Neural cell (in vitro differentiated cells): Measurements from ENCODE around the gene NOTCH2. TPM values are rescaled to one million over a fixed set of nuclear protein-coding genes. Genes with fewer than 3 reads are reported as not detected.

Experiments used
- H2AFZ ChIP-seq: fragments of 200-600, 300-800 bp; sonication (generic), shearing (Covaris generic); 2 replicates; pipeline ENCODE4 v1.6.0; 2014; ENCODE audit warnings: low read depth, mild to moderate bottlenecking, antibody characterized with exemption, low read length, moderate library complexity
- H3F3A ChIP-seq: fragments of 200-600 bp; shearing (Covaris generic); 2 replicates; pipeline ENCODE4 v1.6.1; 2016; ENCODE audit warnings: mild to moderate bottlenecking, moderate library complexity, mixed read lengths, antibody characterized with exemption, low read length; ENCODE audit not compliant: insufficient read depth, poor library complexity, severe bottlenecking
- H3K27ac ChIP-seq: fragments of 200-600, 300-800 bp; sonication (generic), shearing (Covaris generic); 2 replicates; pipeline ENCODE4 v1.5.1; 2014; ENCODE audit warnings: mild to moderate bottlenecking, low read length, moderate library complexity
- H3K27me3 ChIP-seq: fragments of 300-800, 200-600 bp; sonication (generic), shearing (Covaris generic); 2 replicates; pipeline ENCODE4 v1.6.0; 2014; ENCODE audit warnings: mild to moderate bottlenecking, low read depth, low read length, moderate library complexity; ENCODE audit not compliant: insufficient read depth
- H3K36me3 ChIP-seq: fragments of 300-800, 200-600 bp; sonication (generic), shearing (Covaris generic); 2 replicates; pipeline ENCODE4 v1.5.1; 2014; ENCODE audit warnings: mild to moderate bottlenecking, antibody characterized with exemption, low read length, moderate library complexity; ENCODE audit not compliant: insufficient read depth
- H3K4me2 ChIP-seq: fragments of 300-800, 200-600 bp; sonication (generic), shearing (Covaris generic); 2 replicates; pipeline ENCODE4 v1.6.0; 2014; ENCODE audit warnings: mild to moderate bottlenecking, low read length
- H3K4me3 ChIP-seq: fragments of 300-800, 200-600 bp; sonication (generic), shearing (Covaris generic); 2 replicates; pipeline ENCODE4 v1.5.1; 2014; ENCODE audit warnings: mild to moderate bottlenecking, low read length, moderate library complexity
- H3K79me2 ChIP-seq: fragments of 200-600 bp; shearing (Covaris generic); replicated peaks from 2 replicates; pipeline ENCODE4 v1.6.0; 2014; ENCODE audit warnings: mild to moderate bottlenecking, low read length, moderate library complexity; ENCODE audit not compliant: insufficient read depth
- H3K9ac ChIP-seq: fragments of 300-800, 200-600 bp; sonication (generic), shearing (Covaris generic); 2 replicates; pipeline ENCODE4 v1.6.1; 2016; ENCODE audit warnings: mild to moderate bottlenecking, low read length, mixed read lengths
- H3K9me2 ChIP-seq: fragments of 200-600 bp; shearing (Covaris generic); 2 replicates; pipeline ENCODE4 v1.6.1; 2016; ENCODE audit warnings: mild to moderate bottlenecking, low read length, mixed read lengths; ENCODE audit not compliant: insufficient read depth
- H3K9me3 ChIP-seq: fragments of 200-600, 300-800 bp; sonication (generic), shearing (Covaris generic); 2 replicates; pipeline ENCODE4 v1.6.1; 2016; ENCODE audit warnings: mild to moderate bottlenecking, mixed run types, low read length, moderate library complexity, mixed read lengths
- H4K20me1 ChIP-seq: fragments of 200-600 bp; shearing (Covaris generic); 2 replicates; pipeline ENCODE4 v1.6.1; 2016; ENCODE audit warnings: mild to moderate bottlenecking, mixed run types; ENCODE audit not compliant: insufficient read depth
- CTCF ChIP-seq: fragments of 450-650 bp; IDR thresholded peaks from 2 replicates; pipeline ENCODE4 v1.5.1; 2014; ENCODE audit warnings: antibody characterized with exemption, mild to moderate bottlenecking, moderate library complexity; ENCODE audit not compliant: poor library complexity, severe bottlenecking
- EZH2 ChIP-seq: fragments of 200-600, 300-800 bp; shearing (Covaris generic), sonication (generic); IDR thresholded peaks from 2 replicates; pipeline ENCODE4 v1.6.1; 2014; ENCODE audit warnings: antibody characterized with exemption, low read length, borderline replicate concordance, mild to moderate bottlenecking; ENCODE audit not compliant: insufficient read depth, poor library complexity, severe bottlenecking
- MXI1 ChIP-seq: fragments of 450-650 bp; conservative IDR thresholded peaks from 2 replicates; pipeline ENCODE4 v1.6.1; 2014; ENCODE audit warnings: antibody characterized with exemption, mild to moderate bottlenecking; ENCODE audit not compliant: poor library complexity, severe bottlenecking
- POLR2AphosphoS5 ChIP-seq: IDR thresholded peaks from 2 replicates; pipeline ENCODE4 v1.6.1; 2012
- RAD21 ChIP-seq: fragments of 450-650 bp; conservative IDR thresholded peaks from 2 replicates; pipeline ENCODE4 v1.6.1; 2014; ENCODE audit warnings: antibody characterized with exemption, mild to moderate bottlenecking, moderate library complexity
- REST ChIP-seq: IDR thresholded peaks from 2 replicates; pipeline ENCODE4 v1.6.1; 2012; ENCODE audit warnings: borderline replicate concordance
- SMC3 ChIP-seq: fragments of 450-650 bp; conservative IDR thresholded peaks from 2 replicates; pipeline ENCODE4 v1.6.1; 2014; ENCODE audit warnings: antibody characterized with exemption, mild to moderate bottlenecking, moderate library complexity; ENCODE audit not compliant: poor library complexity
- TAF1 ChIP-seq: IDR thresholded peaks from 2 replicates; pipeline ENCODE4 v1.6.1; 2012; ENCODE audit warnings: low read depth
- polyA plus RNA-seq: library from polyadenylated mRNA; depleted of rRNA; stranded (reverse); fragments of >200 nt; gene quantifications from 2 replicates; pipeline ENCODE4 v1.2.3, GENCODE V29; 2014

NOTCH2 gene
- polyA plus RNA-seq, 1 donor from 2014 or later = 0.73 TPM

GRCh38 chr1:119895102-119895501 lies 174.4 kb downstream of the NOTCH2 start:
- H3K36me3 ChIP-seq = no peaks in the 10 kb centered on the region
- H3K9ac ChIP-seq = no peak overlapping the region
- H3F3A ChIP-seq = no peaks in the 10 kb centered on the region
- H3K27ac ChIP-seq = no peak overlapping the region
- no peaks in the 10 kb centered on the region for H3K27me3 ChIP-seq
- H4K20me1 ChIP-seq = no peaks in the 10 kb centered on the region
- H3K79me2 ChIP-seq = no peaks in the 10 kb centered on the region
- H3K4me3 ChIP-seq = no peak overlapping the region
- H3K9me3 ChIP-seq = no peaks in the 10 kb centered on the region
- no peak overlapping the region for H2AFZ ChIP-seq
- H3K4me2 ChIP-seq = no peak overlapping the region
- no peaks in the 10 kb centered on the region for H3K9me2 ChIP-seq
- TF ChIP-seq MXI1 (no peak), POLR2AphosphoS5 (no peak), SMC3 (no peak), EZH2 (no peak), REST (no peak)

DNA sequence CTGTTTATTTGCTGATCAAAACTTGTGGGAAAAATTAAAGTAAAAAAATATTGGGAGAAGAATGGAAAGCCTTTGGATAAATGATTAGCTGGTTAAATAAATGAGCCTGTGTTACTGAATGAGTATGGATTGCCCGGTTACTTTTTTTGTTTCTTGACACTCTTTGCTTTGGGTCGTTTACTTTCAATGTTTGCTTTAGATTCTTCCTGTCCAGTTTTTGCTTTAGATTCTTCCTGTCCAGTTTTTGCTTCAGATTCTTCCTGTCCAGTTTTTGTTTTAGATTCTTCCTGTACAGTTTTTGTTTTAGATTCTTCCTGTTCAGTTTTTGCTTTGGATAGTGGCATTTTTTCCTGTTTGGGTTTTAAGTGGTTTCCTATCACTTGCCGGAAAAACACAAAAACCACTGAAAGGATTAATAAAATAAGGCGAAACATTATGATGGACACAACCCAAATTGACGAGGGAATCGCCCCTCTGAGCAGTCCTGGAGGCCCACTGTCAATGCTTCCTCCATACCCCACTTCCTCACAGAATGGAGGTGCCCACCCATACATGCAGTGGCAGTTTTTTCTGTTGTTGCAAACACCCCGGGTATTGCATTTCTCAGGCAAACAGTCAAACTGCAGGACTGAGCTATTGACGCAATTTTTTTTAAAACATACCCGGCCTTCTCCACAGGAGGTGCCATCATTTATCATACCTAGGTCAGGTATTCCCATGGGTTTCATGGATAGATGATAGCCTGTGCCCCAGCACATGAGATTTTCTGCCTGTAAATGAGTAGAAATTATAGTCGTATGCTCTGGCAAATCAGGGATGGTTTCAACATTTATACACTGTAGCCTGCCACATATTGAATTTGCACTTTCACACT lies 175.4 kb downstream of the NOTCH2 start:
- TF ChIP-seq EZH2 (no peak), TAF1 (no peak), RAD21 (no peak), MXI1 (no peak), POLR2AphosphoS5 (no peak), SMC3 (no peak), CTCF (no peak)
- Histone ChIP-seq H3K27ac (no peak overlapping the region), H3K9me2 (no peaks in the 10 kb centered on the region)

More for the DNA sequence above, 175.4 kb downstream of the NOTCH2 start:
- H3F3A ChIP-seq = no peaks in the 10 kb centered on the region
- no peaks in the 10 kb centered on the region for H3K36me3 ChIP-seq
- H3K4me2 ChIP-seq = no peak overlapping the region
- H3K9me3 ChIP-seq = no peaks in the 10 kb centered on the region
- no peaks in the 10 kb centered on the region for H4K20me1 ChIP-seq
- no peak overlapping the region for H3K9ac ChIP-seq
- no peaks in the 10 kb centered on the region for H3K27me3 ChIP-seq
- no peak overlapping the region for H3K4me3 ChIP-seq
- no peaks in the 10 kb centered on the region for H3K79me2 ChIP-seq
- no peak overlapping the region for H2AFZ ChIP-seq
